HG03378 (cell line): Measurements from ENCODE around the gene DHRS3.

Experiments used
- ATAC-seq: cut with Tn5 transposase; IDR thresholded peaks from one replicate; pipeline ENCODE4 v1.9.1; 2021; ENCODE audit warnings: mild to moderate bottlenecking, moderate library complexity; ENCODE audit not compliant: unreplicated experiment

The DHRS3 gene

DNA sequence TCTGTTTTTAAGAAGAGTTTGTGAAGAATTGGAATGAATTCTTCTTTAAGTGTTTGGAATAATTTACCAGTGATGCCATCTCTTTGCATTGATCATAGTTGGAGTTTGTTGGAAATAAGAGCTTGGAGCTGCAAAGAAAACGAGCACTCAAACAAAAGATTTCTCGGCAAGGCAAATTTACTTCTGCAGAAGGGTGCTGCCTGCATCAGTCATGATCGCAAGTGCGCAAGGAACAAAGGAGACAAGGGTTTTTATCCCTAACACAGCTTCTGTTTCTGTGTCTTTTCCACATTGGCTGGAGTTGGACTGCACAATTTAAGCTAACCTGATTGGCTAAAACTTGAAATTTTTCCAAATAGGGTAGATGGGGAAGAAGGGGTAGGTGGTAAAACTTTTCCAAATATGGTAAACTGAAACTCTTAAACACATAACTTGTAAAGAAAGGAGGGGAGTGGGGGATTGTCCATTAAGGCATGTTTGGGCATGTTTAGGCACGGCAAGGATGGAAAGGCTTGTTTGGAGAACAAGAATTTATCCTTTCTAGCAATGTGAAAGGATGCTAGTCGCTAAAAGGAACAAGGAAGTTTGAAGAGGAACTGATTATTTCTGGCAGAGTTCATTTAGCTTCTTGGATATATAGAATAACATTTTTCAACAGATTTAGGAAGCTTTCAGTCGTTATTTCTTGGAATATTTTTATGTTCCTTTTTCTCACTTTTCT is 22.4 kb upstream of the DHRS3 start:
- ATAC-seq: no peak

DNA sequence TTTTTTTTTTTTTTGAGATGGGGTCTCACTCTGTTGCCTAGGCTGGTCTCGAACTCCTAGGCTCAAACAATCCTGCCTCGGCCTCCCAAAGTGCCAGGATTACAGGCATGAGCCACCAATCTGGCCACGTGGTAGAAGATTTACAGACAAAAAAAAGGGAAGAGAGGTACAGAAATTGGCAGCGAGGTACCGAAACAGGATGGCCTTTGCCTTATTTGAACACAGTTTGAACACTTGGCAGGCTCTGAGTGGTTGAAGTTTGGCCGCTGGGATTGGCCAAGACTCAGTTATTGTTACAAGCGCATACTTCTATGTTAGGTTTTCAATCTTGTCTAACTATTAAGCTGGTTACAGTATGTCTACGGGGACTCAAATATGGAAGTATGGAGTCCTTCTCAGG is 19.7 kb upstream of the DHRS3 start:
- ATAC-seq: no peak

DNA sequence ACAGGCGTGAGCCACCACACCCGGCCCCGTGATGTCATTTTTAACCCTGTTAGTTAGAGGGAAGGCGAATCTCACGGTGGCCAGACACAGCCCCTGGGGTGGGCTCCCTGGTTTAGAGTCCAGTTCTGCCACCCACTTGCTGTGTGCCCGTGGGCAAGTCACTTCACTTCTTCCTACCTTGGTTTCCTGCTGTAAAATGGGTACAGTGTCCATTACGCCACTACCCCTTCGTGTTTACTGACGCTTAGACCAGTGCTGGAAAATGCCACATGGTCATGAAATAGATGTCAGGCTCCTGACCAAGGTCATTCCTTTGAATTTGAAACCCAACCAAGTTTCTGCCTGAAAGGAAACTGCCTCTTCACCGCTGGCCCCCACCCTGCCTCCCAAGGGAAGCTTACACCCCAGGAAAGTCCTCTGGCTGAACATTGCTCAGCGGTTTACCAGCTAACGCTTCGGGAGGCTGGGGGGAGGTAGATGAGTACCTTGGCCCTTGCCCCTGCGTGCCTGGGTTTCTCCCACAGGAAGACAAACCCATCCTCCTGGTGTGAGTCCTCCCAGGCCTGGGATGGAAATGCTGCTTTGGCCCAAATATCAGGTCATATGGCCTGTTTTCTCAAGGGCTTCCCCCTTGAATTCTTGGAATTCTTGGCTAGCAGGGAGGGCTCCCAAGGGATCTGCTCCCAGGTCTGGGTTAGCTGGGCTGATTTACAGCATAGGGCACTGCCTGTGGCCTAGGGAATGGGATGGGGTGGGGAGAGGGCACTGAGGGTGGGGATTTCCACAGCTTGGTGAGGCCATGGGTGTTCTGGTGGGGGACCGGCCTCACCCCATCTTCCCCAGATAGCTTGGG is 18.3 kb upstream of the DHRS3 start:
- ATAC-seq: no peak

DNA sequence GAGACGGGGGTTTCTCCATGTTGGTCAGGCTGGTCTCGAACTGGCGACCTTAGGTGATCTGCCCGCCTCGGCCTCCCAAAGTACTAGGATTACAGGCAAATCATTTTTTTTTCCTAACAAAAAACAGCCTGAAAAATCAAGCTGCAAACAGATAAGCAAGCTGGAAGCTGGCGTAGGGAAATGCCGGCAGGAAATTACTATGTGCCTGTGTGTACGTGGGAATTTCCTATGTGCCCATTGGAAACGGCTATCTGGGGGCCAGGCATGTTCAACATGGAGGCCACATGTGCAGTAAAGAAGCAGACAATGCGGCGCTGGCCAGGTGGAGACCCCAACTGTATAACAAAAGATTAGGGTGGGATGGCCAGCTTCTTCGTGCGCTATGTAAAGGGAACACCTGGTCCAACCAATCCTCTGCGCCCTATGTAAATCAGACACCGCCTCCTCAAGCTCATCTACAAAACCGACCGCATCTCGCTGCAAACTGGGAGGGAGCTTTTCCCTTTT is 16.7 kb upstream of the DHRS3 start:
- ATAC-seq: no peak

DNA sequence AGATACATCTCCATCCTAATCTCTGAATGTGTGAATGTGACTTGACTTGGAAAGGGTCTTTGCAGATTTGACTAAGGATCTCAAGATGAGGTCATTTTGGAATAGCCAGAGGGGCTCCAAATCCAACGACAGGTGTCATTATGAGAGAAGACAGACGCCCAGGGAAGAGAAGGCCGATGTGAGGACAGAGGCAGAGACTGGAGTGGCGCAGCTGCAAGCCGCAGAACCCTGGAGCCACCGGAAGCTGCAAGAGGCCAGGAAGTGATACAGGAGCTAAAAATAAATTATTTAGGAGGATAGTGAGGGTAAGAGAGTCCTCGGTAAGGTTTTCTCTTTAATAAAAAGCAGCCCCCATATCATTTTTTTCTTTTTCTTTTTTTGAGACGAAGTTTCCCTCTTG is 16.1 kb upstream of the DHRS3 start:
- no peak for ATAC-seq

DNA sequence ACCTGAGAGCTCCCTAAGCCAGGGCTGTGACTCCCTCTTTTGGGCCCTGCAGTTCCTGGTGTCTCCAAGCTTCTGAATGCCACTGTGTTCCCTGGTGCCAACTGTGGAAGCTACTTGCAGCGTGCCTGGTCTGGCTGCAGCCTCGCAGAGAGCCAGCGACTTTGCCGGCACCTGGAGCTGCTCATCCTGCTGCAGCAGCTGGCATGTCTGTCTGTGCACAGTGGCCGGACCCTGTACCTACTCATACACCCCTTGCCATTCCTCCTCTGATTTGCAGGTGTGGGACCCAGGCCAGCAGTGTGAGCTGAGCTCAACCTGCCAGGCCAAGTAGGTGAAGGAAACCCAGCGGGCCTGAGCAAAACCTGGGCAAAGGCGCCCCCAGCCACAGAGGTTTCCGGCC is 13.6 kb upstream of the DHRS3 start:
- no peak for ATAC-seq

DNA sequence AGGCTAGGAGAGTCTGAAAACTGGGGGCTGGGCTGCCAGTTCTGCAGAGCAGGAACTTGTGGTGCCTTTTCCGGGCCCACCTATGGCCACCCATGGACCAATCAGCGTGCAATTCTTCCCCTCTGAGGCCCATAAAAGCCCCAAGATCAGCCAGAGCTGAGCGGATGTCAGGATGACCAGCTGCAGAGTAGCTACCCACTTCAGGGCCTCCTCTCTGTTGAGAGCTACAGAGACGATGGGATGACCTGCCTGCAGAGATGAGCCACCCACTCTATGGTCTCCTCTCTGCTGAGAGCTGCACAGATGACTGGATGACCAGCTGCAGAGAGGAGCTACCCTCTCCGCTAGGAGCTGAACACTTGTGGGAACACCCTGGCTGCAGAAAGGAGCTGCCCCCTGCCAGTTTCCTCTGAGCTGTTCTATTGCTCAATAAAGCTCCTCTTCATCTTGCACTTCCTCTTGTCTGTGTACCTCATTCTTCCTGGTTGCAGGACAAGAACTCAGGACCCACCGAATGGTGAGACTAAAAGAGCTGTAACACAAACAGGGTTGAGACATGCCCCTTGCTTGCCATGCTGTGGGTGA is 13.0 kb upstream of the DHRS3 start:
- no peak for ATAC-seq

DNA sequence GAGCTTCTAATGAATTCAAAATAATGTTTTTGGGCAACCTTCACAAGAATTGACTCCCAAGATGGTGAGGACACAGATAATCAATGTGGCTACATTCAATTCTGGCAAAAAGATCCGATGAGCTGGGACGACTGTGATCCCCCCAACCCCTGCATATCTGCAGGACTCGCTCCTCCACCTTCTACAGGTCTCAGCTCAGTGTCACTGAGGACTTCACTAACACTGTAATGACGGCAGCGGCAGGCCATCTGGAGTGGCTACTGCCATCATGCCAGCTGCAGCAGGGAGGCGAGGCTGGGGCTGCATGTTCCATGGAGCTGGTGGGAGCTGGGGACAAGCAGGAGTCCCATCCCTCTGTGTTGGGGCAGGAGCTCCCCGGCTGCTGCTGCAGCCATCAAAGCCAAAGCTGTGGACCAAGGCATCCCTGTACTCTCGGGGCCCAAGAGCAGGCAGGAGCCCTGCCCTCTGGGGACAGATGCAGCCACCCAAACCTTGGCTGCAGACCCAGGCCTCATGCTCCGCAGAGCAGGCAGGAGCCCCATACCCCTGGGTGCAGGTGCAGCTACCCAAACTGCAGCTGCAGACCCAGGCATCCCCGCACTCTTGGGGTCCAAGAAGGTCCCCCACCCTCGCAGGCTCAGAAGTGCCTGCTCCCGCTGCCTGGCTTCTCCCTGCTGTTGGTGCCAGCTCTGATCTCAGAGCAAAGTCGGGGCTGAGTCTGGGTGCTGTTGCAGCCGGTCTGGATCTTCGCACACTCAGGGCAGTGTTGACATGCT is 12.2 kb upstream of the DHRS3 start:
- no peak for ATAC-seq

DNA sequence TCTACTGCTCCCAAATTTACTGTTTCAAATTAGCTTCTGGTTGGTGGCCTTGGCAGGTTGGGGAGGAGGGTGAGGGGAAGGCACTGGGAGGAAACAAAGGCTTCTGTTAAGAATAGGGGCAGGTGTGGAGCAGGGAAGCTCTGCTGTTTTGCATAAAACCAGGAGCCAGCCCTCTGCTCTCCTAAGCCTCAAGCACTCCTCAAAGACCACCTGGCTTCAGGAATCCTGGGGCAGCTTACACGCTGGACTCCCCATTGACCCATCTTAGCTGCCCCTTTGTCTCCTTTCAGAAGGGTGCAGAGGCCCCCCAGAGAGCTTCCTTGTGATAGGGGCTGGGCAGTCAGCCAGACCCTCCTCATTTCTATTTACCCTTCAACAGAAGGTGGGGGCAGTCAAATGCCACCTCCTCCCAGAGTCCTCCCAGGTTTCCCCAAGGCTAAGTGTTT is 11.5 kb upstream of the DHRS3 start:
- ATAC-seq: no peak

DNA sequence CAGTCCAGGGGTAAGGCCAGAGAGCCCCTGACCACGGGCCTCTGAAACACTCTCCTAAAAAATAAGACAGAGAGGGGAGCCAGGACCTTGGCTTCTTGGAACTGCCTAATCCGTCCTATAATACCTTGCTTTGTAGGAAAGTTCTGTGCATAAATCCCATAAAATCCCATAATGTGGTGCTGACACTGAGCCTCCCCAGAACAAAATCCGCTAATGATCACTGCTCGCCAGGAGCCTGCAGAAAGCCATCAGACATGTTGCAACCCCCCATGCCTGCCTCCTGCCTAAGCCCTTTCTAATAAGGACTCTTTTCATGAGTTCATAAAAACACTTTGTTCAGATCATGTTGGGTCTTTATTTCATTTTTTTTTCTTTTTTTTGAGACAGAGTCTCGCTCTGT is 9.3 kb upstream of the DHRS3 start:
- no peak for ATAC-seq

DNA sequence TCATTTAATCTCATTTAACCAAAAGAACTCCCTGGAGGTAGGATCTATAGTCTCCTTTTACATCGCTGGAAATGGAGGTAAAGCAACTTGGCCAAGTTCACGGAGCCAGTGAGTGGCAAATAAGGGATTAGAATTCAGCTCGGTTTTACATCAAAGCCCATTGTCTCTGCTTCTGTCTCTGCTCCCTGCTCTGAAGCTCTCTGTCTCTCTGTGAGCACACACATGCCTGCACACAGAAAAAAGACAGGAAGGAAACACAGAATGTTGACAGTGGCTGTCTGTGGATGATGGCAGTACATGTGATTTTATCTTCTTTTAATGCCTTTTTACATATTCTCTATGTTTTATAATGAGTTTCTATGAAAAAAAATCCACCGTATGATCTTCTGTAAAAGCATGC is 8.9 kb upstream of the DHRS3 start:
- ATAC-seq: no peak

DNA sequence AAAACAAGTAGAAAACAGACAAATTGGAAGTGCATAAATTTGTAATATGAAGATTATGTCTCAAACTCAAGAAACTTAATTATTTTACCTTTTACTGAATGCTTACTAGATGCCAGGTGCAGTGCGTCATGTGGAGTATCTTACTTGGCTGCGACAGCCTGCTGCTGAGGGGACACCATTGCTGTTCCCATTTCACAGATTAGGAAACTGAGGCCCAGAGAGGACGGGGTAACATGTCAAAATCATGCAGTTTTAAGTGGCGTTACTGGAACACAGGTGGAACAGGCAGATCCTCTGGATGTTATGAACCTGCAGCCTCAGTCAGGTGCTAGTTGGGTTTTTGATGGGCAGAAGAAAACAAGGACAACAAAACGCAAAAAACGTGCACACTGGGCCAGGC is 7.3 kb upstream of the DHRS3 start:
- no peak for ATAC-seq

DNA sequence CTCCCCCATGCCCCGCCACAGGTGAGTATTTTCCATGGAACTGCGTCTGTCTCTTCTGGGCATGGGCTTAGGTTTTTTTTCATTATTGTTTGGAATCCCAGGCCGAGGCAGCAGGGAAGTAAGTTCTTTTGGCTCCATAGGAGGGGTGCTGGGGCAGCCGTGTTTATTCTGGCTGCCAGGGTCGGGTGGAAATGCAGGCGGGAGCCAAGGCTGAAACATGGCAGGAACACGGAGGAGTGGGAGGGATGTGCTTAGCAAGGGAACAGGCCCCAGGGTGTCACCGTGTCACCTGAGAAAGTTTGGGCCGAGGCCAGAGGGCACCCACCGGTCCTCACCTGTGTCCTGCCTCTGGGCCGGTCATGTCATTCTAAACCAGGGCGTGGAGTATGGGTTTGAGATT is 4.5 kb upstream of the DHRS3 start:
- ATAC-seq: no peak

DNA sequence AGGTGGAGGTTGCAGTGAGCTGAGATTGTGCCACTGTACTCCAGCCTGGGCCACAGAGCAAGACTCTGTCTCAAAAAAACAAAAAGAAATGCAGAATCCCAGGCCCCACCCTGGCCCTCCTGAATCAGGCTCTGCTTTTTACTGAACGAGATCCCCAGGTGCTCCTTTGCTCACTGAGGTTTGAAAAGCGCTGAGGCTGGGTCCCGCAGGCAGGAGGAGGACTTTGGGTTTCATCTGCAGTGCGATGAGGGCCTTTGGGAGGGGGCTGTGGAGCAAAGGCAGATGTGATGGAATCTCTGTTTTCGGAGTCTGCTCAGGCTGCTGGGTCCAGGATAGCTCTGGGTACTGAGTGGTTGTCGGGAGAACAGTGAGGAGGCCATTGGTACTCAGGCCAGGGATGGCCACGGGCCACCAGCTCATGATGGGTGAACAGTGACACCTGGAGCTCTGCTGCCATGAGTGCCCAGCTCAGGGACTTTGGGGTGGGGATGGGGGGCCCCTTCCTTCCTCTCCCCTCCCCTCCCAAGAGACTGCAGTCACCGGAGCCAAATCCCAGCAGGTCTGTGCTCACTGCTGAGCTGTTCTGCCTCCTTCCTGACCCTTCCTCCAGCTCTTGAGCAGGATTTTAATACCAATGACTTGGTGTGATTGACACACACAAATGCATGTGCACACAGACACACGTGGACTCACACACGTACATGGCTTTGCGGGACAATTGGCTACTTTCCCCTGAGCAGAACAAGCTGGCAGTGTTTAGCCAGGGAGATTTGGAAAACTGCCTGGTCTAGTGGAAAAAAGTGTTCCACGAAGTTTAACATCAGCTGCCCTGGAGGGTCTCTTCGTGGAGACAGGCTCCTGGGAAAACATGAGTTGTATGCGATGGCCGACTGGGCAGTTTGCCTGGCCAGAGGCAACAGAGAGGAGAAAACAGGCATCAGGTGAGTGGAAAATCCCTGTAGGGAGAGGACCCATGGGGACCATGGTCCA is 3.6 kb upstream of the DHRS3 start:
- ATAC-seq: no peak

DNA sequence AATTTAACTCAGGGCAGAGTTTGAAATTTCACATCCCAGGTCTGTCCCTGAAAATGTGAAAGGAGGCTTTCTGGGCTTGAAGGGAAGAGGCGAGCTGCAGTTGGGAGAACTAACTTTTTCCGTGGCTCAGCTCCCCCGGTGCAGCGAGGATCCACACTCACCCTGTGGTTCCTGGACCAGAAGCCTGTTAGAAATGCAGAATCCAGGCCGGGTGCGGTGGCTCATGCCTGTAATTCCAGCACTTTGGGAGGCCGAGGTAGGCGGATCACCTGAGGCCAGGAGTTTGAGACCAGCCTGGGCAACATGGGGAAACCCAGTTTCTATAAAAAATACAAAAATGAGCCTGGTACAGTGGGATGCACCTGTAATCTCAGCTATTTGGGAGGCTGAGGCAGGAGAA is 2.9 kb upstream of the DHRS3 start:
- ATAC-seq: no peak

DNA sequence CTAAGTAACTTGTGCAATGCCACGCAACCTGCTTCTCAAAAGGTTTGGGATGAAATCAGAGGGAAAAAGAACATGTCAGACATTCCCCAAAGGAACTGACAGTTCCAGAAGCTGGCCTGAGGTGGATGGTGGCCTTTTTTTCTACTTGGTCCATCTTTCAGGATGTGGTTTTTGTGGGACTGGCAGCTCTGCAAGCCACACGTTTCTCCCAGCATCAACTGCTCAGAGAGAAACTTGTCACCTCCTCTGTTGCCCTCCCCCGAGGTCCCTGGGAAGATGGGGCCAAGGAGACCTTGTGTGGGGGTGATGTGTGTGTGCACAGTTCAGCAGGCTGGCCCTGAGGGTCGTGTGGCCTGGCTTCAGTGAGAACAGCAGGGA is 2.5 kb upstream of the DHRS3 start:
- no peak for ATAC-seq

DNA sequence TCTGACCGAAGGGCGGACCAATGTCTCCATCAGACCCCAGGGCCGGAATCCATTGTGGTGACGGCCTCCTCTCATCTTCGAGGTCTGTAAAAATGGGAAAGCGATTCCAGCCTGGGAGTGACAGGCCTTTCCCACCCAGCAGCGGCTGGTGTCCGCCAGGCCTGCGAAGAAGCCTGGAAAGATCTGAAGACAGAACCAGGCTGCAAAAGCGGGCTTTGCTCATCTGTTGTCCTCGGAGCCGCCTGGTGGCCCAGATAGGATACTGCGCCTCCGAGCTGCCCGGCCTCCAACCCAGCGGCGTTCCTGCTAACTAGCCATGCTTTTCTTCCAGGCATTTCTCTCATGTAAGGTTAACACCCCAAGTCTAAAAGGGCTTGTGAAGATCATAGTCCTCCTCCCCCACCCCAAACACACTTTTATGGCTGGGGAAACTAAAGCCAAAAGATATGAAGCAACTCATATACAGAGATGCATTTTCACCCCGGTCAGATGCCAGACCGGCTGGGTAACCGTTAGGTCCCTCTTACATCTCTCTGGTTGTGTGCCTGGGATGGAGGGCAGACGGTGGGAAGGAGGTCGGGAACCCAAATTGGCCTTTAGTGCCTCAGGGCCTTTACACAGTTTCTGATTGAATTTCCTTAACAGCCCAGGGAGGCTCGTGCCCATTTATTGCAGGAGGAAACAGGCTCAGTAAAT is 1.9 kb upstream of the DHRS3 start:
- ATAC-seq: no peak

DNA sequence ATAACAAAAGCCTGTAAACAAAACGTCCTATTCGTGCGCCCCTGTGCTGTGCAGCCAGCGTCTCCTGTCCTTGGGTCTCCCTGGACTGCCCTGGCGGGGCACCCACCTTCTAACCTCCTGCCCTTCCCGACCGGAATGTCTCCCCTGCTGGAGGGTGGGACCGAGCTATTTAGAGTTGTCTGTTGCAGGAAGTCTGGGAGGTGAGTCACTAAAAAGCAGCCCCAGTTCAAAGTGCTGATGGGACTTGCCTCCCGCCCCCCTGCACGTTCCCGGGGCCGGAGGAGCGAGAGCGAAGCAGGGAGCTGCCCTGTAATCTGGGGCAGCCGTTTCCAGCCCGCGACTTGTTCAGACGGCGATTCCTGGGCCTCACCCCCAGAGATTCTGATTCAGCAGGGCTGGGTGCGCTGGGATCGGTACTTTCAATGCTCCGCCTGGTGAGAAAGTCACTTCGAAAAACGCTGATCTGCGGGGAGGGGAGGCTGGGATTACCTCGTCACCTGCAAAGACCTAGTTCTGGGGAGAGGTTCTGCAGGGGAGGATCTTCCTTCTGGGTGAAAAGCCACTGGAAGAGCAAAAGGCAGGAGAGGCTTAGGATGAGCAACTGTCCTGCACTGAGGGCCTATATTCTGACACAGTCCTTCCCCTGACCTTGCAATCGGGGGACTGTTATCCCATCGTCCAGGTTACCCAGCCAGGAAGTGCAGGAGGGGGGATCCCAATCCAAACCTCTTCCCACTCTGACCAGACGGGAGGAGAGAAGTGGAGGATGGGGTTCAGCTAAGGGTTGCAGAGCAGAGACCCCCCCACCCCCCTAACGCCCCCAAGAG is 1.2 kb upstream of the DHRS3 start:
- no peak for ATAC-seq

DNA sequence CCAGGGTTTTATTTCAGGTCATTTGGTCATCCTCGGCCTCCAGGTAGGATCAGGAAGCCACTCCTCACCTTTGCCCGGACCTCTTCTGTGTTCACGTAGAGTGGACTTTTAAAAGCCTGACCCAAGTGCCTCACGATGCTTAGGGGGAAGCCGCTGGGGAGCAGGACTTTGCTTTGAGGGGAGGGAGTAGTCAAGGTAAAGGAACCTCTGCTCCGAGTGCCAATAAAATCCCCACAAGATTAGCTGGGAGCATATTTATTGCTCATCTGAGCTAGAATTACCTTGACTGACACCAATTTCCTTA is 603 bp upstream of the DHRS3 start:
- no peak for ATAC-seq
